Activated CD4-positive, alpha-beta T cell treated with anti-CD3 and anti-CD28 coated beads, Interleukin-2, Interleukin-4, amounts not matched to agents 100 ng/mL and 50 ng/mL, durations not matched to agents 16 hours and 8 hours (primary cell): ENCODE data around the gene RYR3.

Experiments
- DNase-seq: peaks from one replicate; pipeline ENCODE4 v3.0.0-alpha.2; 2020; ENCODE audit warnings: low spot score

The RYR3 gene

DNA sequence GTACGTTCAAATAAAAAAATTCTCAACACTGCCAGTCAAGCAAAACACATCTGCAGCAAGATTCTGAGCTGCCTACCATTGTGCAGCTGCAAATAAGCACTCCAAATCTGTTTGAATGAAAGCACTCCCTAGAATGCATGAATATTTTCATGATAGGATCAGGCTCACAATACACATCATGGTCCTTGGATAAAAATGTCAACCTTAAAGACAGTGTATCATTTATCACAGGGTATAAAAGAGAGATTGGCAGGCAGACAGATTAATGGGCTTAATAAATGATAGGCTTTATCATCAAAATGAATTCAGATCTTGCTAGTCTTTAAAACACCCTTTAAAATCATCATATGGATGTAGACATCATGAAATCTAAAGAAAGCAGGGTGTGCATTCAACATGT, 9.2 kb downstream of the RYR3 start:
- no peak for DNase-seq

DNA sequence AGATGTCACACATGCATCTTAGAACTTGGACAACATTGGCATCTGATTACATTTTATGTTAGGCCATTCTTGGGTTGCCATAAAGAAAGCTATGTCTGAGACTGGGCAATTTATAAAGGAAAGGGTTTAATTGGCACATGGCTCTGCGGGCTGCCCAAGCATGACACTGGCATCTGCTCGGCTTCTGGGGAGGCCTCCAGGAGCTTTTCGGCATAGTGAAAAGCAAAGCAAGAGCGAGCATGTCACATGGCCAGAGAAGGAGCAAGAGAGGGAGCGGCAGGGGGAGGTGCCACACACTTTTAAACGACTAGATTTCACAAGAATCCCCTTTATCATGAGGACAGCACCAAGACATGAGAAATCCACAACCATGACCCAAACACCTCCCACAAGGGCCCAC, 11.3 kb downstream of the RYR3 start:
- no peak for DNase-seq

GRCh38 chr15:33324609-33325008, 13.8 kb downstream of the RYR3 start:
- no peak for DNase-seq

DNA sequence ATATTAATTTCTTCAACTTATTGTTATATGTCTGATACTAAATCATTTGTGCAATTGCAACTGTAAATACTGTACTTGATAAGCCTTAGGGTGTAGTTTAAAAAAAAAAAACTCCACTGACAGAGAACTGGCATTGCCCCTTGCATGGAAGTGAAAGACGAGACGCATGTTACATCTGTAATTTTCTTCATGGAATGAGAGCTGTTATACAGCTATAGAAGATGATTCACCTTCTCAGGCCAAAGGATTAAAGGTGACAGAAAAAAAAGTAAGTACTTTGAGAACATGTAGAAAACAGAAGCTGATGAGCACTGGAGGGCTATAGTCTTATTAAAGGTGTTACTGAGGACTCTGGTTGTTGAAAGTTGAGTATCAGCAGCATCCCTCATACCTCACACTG, 16.1 kb downstream of the RYR3 start:
- DNase-seq = no peak

DNA sequence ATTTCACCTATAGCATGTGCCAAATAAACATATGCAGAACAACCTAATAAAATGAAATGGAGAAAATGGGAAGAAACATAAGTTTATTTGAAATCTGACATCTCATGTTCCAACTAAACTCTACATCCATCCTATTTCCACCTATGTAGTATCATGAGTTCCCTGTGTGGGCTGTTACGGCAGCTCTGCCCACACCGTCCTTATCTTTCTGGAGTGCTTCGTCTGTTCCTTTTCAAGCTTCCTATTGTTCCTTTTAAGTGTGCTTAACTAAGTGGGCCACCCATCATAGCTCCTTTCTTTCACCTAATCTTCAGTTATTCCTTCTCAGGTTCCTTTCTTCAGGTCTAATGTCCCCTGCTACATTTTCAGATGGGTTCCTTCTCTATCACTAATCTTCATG, 17.3 kb downstream of the RYR3 start:
- no peak for DNase-seq

- DNase-seq = no peak
Measured at GRCh38 chr15:33329457-33329856, 18.7 kb downstream of the RYR3 start.

DNA sequence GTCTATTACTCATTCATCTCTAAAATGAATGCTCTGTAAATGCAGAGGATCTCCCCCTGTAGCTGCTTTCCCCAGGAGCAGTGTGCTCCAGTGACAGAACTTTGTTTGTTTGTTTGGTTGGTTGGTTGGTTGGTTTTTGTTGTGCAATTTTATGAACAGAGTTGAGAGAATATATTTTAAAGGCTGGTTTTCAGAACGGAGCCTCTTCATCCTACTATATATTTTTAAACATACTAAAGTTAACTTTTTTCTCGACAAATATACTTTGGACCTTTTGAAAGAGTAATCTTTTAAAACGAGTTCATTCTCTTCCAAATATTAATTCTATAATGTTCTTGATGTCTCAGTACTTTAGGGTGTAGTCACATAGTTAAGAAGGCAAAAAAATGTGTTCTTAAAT, 20.2 kb downstream of the RYR3 start:
- no peak for DNase-seq

GRCh38 chr15:33341953-33342352, 31.2 kb downstream of the RYR3 start:
- no peak for DNase-seq

GRCh38 chr15:33343275-33343674, 32.5 kb downstream of the RYR3 start:
- DNase-seq = no peak

DNA sequence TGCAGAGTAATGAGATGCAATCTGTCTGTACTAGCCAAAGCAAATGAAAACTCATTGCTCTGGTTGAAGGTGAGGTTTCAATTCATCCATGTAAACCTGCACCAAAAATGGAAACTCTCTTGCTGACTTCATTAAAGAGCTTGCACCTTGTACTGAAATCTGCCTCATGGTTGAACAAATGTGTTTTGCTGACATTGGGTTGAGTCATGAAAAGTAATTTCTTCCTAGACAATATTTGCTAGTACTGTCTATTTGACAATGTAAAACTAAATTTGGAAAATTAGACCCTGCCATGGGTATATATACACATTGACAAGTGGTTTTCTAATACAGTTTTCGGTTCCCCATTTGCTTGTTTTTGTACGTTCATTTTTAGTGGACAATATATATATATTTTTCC, 33.3 kb downstream of the RYR3 start:
- no peak for DNase-seq

GRCh38 chr15:33344530-33344929, 33.8 kb downstream of the RYR3 start:
- no peak for DNase-seq

DNA sequence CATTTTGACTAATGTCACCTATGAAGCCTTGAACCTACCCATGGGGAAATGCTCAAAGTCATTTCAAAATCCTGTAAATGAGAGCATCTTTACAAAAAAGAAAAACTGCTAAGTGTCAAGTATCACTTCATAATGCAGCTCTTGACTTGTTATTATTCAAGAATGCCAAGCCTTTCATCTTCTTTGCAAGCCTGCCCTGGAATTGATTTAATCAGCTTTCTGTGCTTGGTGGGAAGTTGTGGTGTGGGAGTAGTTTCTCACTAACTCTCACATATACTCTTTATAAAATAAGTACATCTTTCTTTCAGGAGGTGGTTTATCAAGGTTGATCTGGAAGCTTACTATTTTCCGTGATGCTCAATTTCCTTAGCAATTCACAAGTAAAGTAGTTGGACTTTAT, 43.6 kb downstream of the RYR3 start:
- no peak for DNase-seq

DNA sequence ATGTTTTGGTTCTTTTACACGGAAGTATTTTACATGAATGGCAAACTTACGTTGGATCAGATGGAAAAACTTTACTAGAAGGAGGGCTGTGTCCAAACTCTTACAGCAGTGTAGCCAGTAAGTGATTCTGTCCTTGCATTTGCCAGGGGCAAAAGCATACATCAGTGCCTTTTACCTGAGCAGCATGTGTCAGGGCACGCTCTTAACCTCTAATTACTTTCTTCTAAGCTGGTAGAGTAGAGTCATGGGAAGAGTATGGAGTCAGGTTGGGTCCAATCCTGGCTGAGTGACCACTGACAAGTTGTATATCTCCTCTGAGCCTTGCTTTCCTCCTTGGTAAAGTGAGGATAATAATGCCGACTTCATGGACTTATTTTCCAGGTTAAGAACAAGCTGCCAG, 47.1 kb downstream of the RYR3 start:
- no peak for DNase-seq

DNA sequence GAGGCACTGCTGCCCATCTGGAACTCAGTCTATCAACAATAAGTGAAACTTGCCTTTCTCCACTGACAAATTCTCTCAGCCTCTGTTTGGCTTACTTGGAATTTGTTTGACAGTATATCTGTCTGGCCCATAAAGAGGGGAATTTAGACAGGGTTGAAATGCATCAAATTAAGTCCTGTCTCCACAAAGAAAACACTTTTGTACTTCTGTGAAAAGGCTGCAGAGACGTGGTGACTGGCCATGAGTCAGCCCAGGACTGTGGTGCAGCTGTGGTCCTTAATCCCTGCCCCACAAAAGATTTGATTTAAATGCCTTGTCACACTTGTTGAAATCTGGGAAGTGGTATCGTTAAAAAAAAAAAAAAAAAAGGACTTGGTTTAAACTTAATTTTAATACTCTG, 47.5 kb downstream of the RYR3 start:
- DNase-seq = no peak

- DNase-seq = no peak
Measured at GRCh38 chr15:33360886-33361285, 50.1 kb downstream of the RYR3 start.

GRCh38 chr15:33369941-33370622, 59.3 kb downstream of the RYR3 start:
- DNase-seq = no peak

DNA sequence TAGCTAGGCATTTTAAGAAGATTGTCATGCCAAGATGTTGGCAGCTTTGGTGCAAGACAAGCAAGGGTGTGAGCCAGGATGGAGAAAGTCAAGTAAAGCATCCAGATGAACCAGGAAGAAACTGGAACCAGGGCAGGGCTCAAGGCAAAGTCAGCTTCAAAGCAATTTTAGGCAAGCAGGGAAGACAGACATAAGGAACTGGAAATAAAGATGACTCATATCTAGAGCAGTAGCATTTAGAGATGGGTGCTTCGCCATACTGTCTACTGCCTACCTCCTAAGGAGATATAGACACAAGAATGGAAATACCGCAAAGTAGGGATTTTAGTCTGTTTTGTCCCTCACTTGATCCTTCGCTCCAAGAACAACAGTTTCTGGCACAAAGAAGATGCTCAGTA, 59.9 kb downstream of the RYR3 start:
- no peak for DNase-seq

DNA sequence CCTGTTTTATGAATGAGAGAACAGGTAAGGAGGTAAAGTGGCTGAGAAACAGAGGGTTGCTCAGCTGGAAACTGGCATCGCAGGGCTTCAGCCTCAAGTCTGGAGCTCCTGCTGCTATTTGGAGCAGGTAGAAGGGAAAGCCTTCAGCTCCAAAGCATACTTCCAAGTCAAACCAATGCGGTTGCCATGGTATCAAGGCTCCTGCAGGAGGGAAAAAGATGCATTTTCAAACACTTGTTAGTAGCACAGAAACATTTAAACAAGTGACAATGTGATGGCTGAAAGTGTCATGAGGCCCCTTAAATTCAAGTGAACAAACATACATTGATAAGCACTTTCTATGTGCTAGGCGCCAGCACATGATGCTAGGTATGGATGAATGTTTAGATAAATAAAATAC, 60.4 kb downstream of the RYR3 start:
- no peak for DNase-seq

DNA sequence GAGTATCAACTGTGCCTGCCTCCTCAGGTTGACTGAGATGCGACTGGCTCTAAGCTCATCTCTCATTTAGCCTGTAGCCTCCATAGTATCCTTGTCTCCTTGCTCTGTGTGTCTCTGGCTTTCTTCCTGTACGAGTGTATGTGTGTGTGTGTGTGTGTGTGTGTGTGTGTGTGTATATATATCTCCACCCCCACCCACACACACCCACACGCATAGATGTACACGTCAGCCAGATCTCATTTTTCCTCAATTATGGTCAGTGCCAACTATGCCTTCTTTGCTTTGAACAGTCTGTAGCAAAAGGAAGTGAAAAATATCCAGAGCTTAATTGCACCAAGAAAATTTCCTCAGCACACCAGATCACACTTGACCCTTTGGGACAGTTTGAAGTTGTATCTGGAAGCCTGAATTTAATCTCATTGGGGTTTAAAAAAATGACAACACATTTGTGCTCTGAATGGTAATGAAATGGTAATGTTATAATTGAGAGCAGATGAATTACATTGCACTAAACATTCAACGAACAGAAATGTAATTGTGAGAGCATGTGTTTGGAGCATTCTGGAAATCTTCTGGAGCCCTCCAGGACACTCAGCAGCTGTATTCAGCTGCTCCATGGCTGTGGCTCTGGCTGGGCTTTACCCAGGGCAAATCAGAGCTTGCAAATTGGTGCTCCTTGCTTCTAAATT, 63.6 kb downstream of the RYR3 start:
- no peak for DNase-seq

DNA sequence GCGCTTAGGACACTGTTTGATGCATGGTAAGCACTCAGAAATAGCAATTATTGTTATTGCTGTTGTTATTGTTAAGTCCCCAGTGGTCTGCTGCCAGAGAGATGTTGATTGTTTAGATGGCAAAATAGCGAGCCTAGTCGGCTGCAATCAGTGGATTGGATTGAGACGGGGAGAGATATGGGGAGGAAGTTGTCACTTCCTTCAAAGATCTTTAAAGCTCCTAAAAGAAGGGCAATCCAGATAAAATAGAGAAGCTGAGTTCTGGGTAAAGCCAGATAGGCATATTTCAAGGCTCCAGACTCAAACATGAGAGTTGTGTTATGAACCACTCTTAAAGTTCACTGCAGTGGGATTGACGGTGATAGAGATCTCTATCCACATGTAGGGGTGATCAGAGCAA, 64.5 kb downstream of the RYR3 start:
- no peak for DNase-seq

DNA sequence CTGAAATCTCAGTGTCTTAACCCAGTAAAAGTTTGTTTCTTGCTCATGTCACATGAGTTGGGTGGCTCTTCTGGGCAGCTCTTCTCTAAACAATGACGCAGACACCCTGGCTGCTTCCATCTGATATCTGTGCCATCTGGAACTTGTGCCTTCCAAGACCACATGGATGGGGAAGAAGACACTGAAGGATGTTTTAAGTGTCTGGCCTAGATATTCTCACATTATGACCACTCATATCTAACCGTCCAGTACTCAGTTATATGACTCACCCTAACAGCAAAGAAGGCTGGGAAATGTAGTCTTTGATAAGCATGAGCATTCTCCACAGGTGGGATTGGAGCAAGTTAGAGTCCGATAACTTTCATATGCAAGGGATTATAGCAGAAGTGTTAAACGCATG, 66.4 kb downstream of the RYR3 start:
- no peak for DNase-seq

GRCh38 chr15:33378866-33379480, 68.2 kb downstream of the RYR3 start:
- DNase-seq = no peak

GRCh38 chr15:33380406-33380805, 69.6 kb downstream of the RYR3 start:
- no peak for DNase-seq

DNA sequence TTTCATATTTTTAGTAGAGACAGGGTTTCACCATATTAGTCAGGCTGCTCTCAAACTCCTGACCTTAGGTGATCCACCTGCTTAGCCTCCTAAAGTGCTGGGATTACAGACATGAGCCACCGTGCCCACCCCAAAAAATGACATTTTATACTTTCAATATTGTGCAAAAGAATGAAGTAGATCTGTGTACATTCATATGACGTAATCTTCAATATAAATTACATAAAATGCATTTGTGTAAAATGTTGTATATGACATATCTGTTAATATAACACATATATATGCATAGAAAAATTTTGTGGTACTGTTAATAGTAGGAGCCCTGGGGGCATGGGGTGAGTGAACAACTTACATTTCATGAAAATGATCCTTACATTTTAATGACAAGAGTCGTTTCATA, 71.7 kb downstream of the RYR3 start:
- no peak for DNase-seq
